HG02798 (cell line): ENCODE measurements around the gene UBE3C.
A peak's percentile ranks its signal among the peaks of the same experiment; 100 is the strongest.
"Not testable (repeated sequence)": the region's sequence is repeated elsewhere in the genome, so short reads cannot be mapped to it uniquely, and the experiment has no call there.

Experiments
- ATAC-seq: cut with Tn5 transposase; IDR thresholded peaks from one replicate; pipeline ENCODE4 v1.9.1; 2021; ENCODE audit warnings: mild to moderate bottlenecking; ENCODE audit not compliant: unreplicated experiment, poor library complexity

The UBE3C gene

DNA sequence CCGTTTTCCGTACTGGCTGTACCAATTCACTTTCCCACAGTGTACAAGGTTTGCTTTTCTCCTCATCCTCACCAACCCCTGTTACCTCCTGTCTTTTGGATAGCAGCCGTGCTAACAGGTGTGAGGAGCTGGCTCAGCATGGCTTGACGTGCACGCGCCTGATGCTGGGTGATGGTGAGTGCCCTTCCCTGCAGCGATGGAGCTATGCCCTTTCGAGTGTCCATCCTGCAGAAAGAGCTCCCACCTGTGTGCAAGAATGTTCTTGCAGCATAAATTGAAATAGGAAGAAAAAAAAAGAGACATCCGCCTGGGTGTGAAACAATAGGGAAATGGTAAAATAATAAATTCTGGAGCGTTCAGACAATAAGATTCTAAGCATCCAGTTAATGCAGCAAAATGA lies 9.5 kb upstream of the UBE3C start:
- no peak for ATAC-seq

DNA sequence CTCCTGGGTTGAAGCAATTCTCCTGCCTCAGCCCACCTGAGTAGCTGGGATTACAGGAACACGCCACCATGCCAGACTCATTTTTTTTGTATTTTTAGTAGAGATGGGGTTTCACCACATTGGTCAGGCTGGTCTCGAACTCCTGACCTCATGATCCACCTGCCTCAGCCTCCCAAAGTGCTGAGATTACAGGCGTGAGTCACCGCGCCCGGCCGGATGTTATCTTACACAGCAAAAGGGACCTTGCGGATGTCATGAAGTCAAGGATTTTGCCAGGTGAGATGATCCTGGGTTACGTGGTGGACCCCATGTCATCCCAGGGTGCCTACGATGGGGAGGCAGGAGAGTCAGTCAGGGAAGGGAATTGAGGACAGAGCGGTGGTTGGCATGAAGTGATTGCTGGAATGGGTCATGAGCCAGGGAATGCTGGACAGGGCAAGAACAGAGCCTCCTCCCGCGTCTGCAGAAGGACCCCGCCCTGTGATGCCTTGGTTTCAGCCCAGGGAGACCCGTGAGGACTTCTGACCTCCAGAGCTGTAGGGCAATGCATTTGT lies 8.7 kb upstream of the UBE3C start:
- ATAC-seq = no peak

DNA sequence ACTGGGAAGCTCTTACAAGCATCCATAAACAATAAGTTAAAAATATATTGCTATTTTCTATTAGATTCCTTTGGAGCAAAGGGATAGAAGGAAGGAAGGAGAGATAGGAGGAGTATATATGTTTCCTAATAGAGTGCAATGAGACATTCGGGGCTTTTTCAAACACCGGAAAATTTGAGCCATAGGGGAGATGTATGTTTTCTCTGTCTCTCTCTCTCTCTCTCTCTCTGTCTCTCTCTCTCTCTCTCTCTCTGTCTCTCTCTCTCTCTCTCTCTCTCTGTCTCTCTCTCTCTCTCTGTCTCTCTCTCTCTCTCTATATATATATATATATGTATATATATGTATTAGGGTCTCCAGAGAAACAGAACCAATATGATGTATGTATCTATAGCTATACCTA lies 7.9 kb upstream of the UBE3C start:
- not testable (repeated sequence) for ATAC-seq

DNA sequence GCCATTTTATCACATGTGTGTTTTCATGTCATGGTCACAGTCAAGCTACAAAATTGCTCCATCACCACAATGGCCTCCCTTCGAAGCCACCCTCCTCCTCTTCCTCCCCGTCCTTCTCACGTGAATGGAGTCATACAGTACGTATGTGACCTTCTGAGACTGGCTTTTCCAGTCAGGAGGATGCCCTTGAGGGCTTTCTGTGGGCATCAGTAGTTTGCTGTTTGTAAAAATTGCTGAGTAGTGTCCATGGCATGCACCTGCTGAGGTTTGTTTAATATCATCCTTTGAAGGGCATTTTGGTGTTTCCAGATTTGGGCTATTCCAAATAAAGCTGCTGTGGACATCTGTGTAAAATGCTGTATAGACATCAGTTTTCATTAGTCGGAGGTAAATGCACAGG lies 5.9 kb upstream of the UBE3C start:
- no peak for ATAC-seq

DNA sequence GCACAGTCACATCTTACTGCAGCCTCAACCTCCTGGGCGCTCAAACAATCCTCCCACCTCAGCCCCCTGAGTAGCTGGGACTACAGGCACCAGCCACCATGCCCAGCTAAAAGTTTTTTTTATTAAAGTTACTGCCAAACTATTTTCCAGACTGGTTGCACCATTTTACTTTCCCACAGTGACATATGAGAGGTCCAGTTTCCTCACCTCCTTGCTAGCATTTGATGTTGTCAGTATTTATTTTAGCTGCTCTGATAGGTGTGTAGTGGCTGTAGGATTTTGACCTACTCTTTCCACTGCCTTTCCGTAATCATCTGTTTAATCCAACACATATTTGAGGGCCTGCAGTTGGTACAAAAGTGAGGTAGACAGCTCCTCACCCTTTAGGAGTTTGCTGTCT lies 5.4 kb upstream of the UBE3C start:
- no peak for ATAC-seq

DNA sequence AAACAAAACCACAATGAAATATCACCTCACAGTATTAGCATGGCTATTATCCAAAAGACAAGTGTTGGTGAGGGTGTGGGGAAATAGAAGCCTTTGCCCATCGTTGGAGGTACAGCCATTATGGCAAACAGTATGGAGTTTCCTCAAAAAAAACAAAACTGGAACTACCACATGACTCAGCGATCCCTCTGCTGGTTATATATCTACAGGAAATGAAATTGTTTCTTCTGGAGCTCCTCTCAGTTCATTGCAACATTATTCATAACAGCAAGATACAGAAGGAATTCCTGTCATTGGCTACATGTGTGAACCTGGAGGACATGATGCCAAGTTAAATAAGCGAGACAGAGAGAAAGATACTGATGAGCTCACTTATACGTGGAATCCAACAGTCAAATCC lies 2.4 kb upstream of the UBE3C start:
- no peak for ATAC-seq

DNA sequence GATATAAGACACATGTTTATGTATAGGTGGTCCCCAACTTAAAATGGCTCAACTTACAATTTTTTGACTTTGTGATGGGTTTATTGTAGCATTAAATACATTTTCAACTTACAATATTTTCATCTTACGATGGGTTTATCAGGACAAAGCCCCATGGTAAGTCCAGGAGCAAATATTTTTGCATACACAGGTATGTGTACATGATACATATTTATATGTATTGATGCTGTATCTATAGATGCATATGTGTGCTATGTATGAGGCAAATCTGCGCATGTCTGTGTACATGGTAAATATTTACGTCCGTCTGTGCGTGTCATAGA lies 664 bp upstream of the UBE3C start:
- ATAC-seq = no peak

DNA sequence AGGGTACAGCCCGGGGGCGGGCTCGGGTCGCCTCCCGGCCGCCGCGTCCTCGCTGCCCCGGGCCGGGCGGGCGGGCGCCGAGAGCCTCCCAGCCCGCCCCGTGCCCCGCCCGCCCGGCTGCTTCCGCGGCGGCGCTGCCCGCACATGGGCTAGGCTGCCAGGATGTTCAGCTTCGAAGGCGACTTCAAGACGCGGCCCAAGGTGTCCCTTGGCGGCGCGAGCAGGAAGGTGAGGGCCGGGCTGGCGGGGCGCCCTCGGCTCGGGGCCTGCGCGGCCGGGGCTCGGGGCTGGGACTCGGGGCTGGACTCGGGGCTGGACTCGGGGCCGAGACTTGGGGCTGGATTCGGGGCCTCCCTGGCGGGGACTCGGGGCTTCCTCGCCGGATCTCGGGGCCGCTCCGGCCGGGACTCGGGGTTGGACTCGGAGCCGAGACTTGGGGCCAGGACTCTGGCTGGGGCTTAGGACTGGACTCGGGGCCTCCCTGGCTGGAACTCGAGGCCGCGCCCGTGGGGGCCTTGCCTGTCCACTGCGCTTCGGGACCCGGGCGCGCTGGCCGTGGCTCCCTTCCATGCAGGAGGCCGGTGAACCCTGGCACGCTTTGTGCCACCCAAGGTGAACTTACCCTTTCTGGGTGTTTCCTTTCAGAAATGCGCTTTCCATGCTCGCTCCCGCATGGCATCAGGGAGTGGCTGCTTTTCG lies 534 bp downstream of the UBE3C start:
- ATAC-seq = peak; percentile 56

DNA sequence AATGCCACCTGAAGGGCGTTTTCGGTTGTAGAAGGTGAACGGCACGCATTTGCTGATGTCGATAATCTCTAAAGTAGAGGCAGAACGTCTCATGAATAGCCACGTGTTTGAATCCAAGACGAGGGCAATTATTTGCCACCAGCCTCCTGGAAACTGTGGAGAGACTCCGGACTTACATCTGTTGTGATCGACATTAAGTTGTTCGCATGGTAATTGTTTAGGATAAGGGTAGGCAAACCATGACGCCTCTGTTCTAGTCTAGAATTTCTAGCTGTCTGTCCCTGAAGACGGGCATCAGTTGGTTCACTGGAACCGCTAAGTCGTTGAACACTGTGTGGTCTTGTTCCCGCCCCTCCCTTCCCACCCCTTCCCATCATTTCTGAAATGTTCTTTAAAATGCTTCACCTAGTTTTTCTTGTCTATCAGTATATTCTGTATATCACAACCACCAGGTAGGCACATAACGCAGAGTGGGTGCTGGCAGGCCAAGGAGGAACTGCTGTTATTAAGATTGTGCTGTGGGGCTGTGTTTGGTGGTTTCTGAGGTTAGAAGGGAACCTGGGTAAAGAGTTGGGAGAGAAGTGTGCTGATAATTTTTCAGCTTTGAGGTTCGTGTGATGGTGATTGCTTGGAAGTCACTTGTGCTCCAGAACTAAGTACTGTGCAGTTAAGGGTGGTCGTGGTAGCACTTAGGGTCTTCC lies 1.2 kb downstream of the UBE3C start:
- no peak for ATAC-seq

DNA sequence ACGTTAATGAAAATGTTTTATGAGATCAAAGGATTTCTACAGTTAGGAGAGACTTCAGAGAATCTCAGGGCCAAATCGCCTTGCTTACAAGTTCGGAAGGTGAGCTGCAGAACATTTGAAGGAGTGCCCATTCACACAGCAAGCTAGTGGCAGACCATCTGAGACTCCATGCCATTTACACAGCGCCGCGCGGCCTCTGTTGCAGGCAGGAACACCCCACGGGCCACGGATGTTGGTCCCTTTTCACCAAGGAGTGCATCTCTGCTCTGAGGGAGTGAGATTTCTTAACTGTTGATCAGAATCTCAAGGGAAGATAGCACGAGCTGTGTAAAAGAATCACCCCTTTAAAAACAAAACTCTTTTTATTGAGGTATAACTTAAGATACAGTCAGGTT lies 1.8 kb downstream of the UBE3C start:
- ATAC-seq = no peak

DNA sequence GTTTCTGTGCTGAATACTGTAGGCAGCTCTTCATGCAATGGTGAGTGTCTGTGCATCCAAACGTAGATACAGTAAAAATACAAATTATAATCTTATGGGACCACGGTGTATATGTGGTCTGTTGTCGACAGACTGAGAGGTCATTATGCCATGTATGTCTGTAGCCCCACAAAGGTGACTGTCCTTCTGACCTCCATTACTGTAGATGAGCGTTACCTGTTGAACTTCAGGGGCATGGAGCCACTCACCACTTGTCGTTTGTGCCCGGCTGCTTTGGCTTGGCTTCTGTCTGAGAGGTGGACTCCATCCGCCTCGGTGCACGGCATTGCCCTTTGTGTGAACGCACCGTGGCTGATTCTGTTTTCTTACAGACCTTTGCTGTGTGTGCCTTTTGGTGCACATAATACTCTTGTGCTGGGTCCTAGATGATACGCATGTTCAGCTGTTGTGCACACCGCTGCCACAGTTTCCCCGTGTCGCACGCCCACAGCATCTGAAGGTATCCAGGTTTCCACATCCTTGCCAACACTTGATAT lies 2.9 kb downstream of the UBE3C start:
- ATAC-seq = no peak

DNA sequence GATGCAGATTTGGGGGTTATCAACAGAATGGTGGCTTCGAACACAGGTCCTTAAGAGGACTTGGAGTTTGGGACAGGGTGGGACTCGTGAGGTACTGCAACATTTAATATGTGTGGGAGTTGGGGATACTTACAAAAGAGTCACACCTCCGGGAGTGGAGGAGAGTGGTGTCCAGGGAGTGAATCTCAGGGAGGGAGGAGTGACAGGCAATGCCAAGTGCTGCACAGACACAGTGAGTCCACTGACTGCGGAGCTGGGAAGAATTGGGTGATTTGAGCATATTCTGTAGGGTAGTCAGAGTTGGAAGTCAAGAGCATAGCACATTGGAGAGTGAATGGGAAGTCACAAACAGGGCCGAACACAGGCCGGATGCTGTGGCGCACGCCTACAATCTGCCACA lies 5.1 kb downstream of the UBE3C start:
- ATAC-seq = no peak

DNA sequence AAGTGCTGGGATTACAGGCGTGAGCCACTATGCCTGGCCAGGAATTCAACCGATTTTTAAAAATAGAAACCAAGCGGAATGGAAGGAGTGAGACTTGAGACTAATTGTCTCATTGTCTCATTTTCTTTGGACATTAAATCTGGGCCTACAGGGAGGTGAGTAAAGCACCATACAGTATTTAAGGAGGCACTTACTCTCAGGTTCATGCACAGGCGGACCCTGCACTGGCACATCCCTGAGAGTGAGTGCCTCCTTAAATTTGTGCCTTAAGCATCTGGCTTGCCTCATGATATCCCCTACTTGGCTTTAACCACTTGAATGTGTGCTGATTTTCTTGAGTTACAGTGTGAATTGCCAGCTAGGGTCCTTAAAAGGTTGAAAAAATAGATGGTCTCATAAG lies 10.6 kb downstream of the UBE3C start:
- ATAC-seq = no peak

DNA sequence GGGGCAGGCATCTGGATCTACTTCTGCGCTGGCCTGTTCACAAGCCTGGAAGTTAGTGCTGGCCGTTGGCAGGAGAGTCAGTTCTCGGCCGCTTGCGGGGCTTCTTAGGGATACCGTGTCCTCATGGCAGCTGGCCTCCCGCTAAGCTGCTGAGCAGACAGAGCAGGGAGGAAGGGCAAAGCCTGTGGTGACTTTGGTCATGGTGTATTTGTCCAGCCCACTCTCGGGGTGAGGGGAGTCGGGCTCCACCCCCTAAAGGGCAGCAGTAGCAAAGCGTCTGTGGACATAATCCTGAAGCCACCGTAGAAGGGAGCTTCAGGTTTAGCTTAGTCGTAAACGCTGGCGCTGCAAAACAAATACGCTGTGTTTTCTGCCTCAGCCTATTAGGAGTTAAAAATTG lies 12.2 kb downstream of the UBE3C start:
- ATAC-seq = no peak

DNA sequence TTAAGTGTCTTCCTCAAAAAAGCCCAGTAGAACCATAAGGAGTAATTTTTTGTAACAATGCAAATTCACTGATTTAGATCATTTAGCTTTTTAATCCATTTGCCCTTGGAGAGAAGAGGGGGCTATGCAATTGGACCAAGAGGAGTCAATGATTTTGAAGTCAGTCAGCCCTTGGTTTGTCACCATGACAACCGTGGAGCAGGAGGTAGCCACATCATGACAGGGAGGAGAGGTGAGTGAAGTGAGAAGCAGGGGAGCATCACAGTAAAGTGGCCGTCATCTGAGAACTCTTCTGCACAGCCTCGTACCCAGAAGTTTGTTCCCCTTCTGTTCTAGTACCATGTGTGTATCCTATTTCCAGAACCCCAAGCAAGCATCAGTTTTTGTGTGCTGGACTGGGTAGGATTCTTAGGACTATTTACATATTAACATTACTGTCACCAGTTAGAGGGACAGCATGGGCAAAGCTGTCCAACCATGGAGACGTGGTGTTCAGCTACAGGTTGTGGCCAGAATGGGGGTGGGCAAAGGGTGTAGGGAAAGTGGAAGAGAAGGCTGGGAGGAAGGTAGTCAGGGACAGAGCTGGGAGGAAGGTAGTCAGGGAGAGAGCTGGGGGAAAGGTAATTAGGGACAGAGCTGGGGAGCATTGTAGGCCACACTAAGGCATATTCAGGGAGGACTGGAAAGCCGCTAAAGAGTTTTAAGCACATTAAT lies 13.1 kb downstream of the UBE3C start:
- no peak for ATAC-seq

DNA sequence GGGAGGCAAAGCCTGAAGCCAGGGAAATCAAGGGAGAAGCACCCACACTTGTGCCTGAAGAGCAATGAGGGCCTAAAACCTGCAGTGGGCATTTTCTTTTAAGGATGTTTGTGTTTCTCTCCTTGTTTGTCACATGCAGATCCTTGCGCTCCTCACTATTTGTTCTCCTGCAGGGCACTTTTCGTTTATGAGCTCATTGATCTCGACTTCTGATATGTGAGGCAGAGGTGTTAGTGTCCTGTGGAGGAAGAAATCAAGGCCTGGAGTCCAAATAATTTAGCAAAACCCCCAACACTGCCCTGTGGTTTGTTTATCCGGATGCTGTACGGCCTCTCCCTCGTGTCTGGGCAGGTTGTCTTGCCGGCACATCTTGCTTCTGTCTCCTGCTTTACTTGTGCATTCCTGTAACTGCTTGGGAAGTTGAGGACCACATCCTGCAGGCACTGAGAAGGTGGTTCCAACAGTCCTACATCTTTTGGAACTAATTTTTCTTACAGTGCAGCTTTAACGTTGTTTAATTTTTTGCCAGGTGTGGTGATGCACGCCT lies 13.7 kb downstream of the UBE3C start:
- ATAC-seq = no peak

DNA sequence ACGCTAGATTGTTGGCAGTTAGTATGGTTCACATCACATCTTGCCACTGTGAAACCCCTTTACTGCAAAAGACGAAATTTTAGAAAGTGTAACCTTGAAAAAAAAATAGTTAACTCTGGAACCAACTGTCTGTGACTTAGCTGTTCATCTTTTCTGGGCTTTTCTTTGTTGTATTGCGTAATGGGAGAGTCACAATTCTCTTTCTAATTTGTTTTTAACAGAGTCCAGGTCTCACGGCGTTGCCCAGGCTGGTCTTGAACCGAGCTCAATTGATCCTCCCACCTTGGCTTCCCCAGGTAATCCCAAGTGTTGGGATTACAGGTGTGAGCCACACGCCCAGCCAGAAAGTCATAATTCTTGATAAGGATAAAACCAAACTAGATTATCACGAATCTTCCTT lies 14.5 kb downstream of the UBE3C start:
- no peak for ATAC-seq

DNA sequence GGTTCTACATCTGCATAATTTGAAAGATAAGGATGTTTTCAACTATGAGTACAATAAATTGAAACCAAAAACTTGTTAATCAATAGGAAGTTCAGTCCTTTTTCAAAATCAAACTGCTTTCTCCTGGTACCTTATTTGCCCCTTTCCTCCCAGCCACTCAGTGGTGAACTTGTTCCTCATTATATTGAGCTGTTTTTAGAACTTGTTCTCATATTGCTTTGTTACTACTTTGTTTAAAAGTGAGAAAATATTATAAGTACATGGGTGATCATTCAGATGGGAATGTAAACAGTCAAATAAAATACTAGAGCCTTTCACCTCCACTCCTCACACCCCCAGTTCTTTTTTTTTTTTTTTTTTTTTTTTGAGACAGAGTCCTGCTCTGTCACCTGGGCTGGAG lies 17.2 kb downstream of the UBE3C start:
- ATAC-seq = no peak

DNA sequence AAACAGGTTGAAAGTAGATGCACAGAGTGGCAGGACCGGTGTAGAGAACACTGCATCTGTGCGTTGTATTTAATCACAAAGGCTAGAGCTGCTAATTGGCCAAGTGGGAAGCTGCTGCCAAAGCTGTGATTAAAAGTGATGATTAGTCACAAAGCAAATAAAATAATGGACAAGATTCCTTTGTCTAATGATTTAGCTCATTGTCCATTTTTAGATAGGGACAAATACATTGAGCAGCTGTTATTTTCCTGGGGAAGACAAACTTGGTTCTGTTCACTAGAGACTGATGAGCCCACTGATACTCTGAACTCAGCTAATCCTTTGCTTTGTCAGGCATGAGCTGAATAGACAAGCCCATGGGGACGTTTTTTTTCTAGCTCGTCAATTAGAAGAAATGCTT lies 19.7 kb downstream of the UBE3C start:
- ATAC-seq = no peak

DNA sequence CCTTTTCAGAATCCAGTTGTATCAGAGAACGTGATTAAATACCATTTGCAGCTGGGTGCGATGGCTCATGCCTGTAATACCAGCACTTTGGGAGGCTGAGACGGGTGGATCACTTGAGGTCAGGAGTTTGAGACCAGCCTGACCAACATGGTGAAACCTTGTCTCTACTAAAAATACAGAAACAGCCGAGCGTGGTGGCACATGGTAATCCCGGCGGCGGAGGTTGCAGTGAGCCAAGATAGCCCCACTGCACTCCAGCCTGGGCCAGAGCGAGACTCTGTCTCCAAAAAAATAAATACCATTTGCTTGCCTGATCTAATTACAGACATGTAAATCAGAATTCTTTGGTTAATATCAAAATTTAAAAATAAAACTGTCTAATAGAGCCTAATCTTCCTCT lies 20.8 kb downstream of the UBE3C start:
- not testable (repeated sequence) for ATAC-seq

DNA sequence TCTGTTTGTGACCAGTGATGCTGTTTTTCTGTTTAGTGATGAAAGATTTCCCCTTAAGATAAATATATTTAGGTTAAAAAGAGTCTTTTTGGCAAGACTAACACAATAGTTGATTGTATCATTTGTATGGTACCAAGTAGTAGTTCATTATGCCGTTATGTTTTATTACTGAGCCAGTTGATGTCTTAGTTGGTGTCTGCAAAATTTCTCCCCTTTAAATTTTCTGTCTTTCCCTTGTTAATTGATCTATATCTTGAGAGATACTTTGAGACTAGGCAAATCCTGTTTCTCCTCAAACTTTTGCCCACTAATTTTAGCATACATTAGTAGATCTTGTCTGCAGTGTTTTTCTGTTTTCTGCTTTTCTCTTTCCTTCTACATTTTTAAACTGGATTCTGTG lies 21.7 kb downstream of the UBE3C start:
- no peak for ATAC-seq
